HepG2 (cell line): ENCODE results near the gene DYNC2H1. TPM values are rescaled to one million over a fixed set of nuclear protein-coding genes. Genes with fewer than 3 reads are reported as not detected.
A peak's percentile ranks its signal among the peaks of the same experiment; 100 is the strongest.

Experiments
- ATAC-seq: fragments of 200-7000 bp; cut with Tn5 transposase; 3 replicates; pipeline ENCODE4 v1.9.1; 2020; ENCODE audit warnings: mild to moderate bottlenecking, moderate library complexity
- BruUV-seq: library from RNA; stranded (reverse); fragments of 400-500 nt; replicated peaks from 2 replicates; lab custom pipeline; 2021; lab: Mats Ljungman, UMichigan
- CTCF ChIA-PET: fragments of 300-600 bp; formaldehyde crosslinking; extraction: SDS; loops from one replicate; lab custom pipeline; 2021; ENCODE audit warnings: low total read pairs, inconsistent platforms, low intra/inter-chr PET ratio; lab: Yijun Ruan, JAX
- POLR2A ChIA-PET: fragments of 350-600 bp; sonication (Branson Sonifier 250); formaldehyde crosslinking; loops from one replicate; lab custom pipeline; 2020; ENCODE audit warnings: antibody characterized with exemption, inconsistent platforms; lab: Yijun Ruan, JAX
- DNase-seq: peaks from one replicate; pipeline ENCODE4 v3.0.0-alpha.2; 2015; ENCODE audit warnings: low spot score
- FAIRE-seq: peaks from 3 replicates; lab custom pipeline; 2011; peaks lifted over from hg19 to GRCh38; lab: Jason Lieb, UNC
- H2AFZ ChIP-seq: one replicate; pipeline ENCODE4 v1.6.1; 2011; ENCODE audit warnings: low read length, inconsistent platforms
- H3K27ac ChIP-seq: fragments of 300-600 bp; 3 replicates; pipeline ENCODE4 v1.8.0; 2011; ENCODE audit warnings: mixed run types, mild to moderate bottlenecking, mixed read lengths, low read length, inconsistent platforms; ENCODE audit not compliant: insufficient read depth; ENCODE audit errors: extremely low read length
- H3K27me3 ChIP-seq, 2 experiments: fragments of 200-600 bp in 1 of 2; 2 replicates in 1 of 2; 3 replicates in 1 of 2; pipeline versions ENCODE4 v1.6.0 to v1.8.0; 2011; ENCODE audit warnings: low read length in 2 of 2, mild to moderate bottlenecking in 2 of 2, moderate library complexity in 2 of 2, inconsistent platforms in 1 of 2; ENCODE audit not compliant: insufficient read depth in 2 of 2, control insufficient read depth in 1 of 2
- H3K36me3 ChIP-seq, 2 experiments: fragments of 200-600 bp in 1 of 2; replicated peaks in 1 of 2; 2 replicates in 1 of 2; 3 replicates in 1 of 2; pipeline versions ENCODE4 v1.5.1 to v1.8.0; 2011; ENCODE audit warnings: low read length in 2 of 2, inconsistent platforms in 1 of 2; ENCODE audit not compliant: insufficient read depth in 2 of 2, control insufficient read depth in 1 of 2
- H3K4me1 ChIP-seq: 2 replicates; pipeline ENCODE4 v1.5.1; 2012; ENCODE audit warnings: low read length, inconsistent platforms; ENCODE audit not compliant: insufficient read depth
- H3K4me2 ChIP-seq: 2 replicates; pipeline ENCODE4 v1.6.0; 2011; ENCODE audit warnings: low read depth, low read length, inconsistent platforms
- H3K4me3 ChIP-seq, 3 experiments: fragments of 200-600 bp in 1 of 3; sonication (generic), shearing (Covaris generic) in 1 of 3; replicated peaks in 1 of 3; 2 replicates each; pipeline ENCODE4 v1.5.1; 2011 to 2016; ENCODE audit warnings: low read length in 3 of 3, inconsistent platforms in 2 of 3, low read depth in 2 of 3, mild to moderate bottlenecking in 2 of 3, control low read depth in 1 of 3, mixed read lengths in 1 of 3; ENCODE audit not compliant: insufficient read depth in 1 of 3
- H3K79me2 ChIP-seq: one replicate; pipeline ENCODE4 v1.6.1; 2011; ENCODE audit warnings: low read length, inconsistent platforms; ENCODE audit not compliant: insufficient read depth
- H3K9ac ChIP-seq: 2 replicates; pipeline ENCODE4 v1.6.0; 2011; ENCODE audit warnings: mild to moderate bottlenecking, low read depth, low read length, inconsistent platforms; ENCODE audit not compliant: insufficient read depth
- H3K9me3 ChIP-seq: 2 replicates; pipeline ENCODE4 v1.5.1; 2012; ENCODE audit warnings: mild to moderate bottlenecking, low read length
- H4K20me1 ChIP-seq: 2 replicates; pipeline ENCODE4 v1.6.0; 2011; ENCODE audit warnings: inconsistent platforms, mild to moderate bottlenecking, low read length, moderate library complexity; ENCODE audit not compliant: insufficient read depth
- MAFF ChIP-seq: IDR thresholded peaks from 2 replicates; pipeline ENCODE4 v1.6.1; 2011; ENCODE audit warnings: low read depth, low read length, improper control_type of control experiment
- MAFK ChIP-seq, 2 experiments: IDR thresholded peaks in 1 of 2; conservative IDR thresholded peaks in 1 of 2; 2 replicates each; pipeline ENCODE4 v1.6.1; 2011; ENCODE audit warnings: improper control_type of control experiment in 2 of 2, low read length in 2 of 2
- in situ Hi-C: cut with HindIII; loops from 2 replicates; pipeline ENCODE4 v1.10.0; 2017; ENCODE audit warnings: low pct_unique_long_range_greater_than_20kb; ENCODE audit not compliant: extremely low pct_ligation_motif_present
- intact Hi-C: fragments of 100-400 bp; cut with micrococcal nuclease; formaldehyde crosslinking; loops from one replicate; pipeline ENCODE4 v1.10.0; 2022; ENCODE audit not compliant: unreplicated experiment
- polyA plus RNA-seq, 8 experiments: library from polyadenylated mRNA; depleted of rRNA in 3 of 8; stranded (reverse) in 7 of 8; unstranded in 1 of 8; fragments of >200 nt; fragmentation: Illumina TruSeq in 4 of 8; extraction: Trizol in 4 of 8; gene quantifications; 2 replicates each; pipeline versions ENCODE4 v1.2.1 to v1.2.3, GENCODE V29; 2011 to 2016; ENCODE audit warnings: low read depth in 4 of 8, missing spikeins in 1 of 8, mixed read lengths in 1 of 8; ENCODE audit not compliant: insufficient read depth in 1 of 8
- total RNA-seq, 5 experiments: library from RNA; depleted of rRNA; stranded (reverse); fragments of >200 nt; fragmentation: Illumina TruSeq; extraction: Trizol; gene quantifications; 2 replicates each; pipeline ENCODE4 v1.2.3, GENCODE V29; 2016; ENCODE audit warnings: low read depth in 1 of 5
- TF ChIP-seq, protein P1 (sequence below): sonication (generic); formaldehyde crosslinking; IDR thresholded peaks from 2 replicates; pipeline ENCODE4 v1.4.0; 2020; ENCODE audit warnings: mild to moderate bottlenecking, missing genetic modification reagents

Gene DYNC2H1
- total and polyA plus RNA-seq, 2 of the 13 experiments (the other 11 are each of a cell fraction or from before 2014, with no cell fraction given) = 0.49 to 0.66 TPM

GRCh38 chr11:103254123-103254522, 144.9 kb downstream of the DYNC2H1 start:
- ChIA-PET CTCF (no interaction called here), POLR2A (no interaction called here)
- no peaks in the 10 kb centered on the region for H3K9me3 ChIP-seq
- H3K4me3 ChIP-seq = no peak overlapping the region
- H4K20me1 ChIP-seq = no peaks in the 10 kb centered on the region
- in situ Hi-C loops (no loop called here), intact Hi-C loops (no loop called here)
- H3K27ac ChIP-seq = no peak overlapping the region
- no peaks in the 10 kb centered on the region for H3K27me3 ChIP-seq
- no peaks in the 10 kb centered on the region for H3K36me3 ChIP-seq
- 0 out of 2 replicates have a peak, but pooled peaks have one; percentile 23 for TF ChIP-seq MAFF
- peak; percentile 24 to 65; a peak in 3 of 4 replicates for TF ChIP-seq MAFK (conservative IDR thresholded peaks at IDR 0.05 in 1 of 2, IDR thresholded peaks at IDR 0.05 in 1 of 2; ENCODE audit: low read length in 2 of 2)
- TF ChIP-seq, protein P1, sequence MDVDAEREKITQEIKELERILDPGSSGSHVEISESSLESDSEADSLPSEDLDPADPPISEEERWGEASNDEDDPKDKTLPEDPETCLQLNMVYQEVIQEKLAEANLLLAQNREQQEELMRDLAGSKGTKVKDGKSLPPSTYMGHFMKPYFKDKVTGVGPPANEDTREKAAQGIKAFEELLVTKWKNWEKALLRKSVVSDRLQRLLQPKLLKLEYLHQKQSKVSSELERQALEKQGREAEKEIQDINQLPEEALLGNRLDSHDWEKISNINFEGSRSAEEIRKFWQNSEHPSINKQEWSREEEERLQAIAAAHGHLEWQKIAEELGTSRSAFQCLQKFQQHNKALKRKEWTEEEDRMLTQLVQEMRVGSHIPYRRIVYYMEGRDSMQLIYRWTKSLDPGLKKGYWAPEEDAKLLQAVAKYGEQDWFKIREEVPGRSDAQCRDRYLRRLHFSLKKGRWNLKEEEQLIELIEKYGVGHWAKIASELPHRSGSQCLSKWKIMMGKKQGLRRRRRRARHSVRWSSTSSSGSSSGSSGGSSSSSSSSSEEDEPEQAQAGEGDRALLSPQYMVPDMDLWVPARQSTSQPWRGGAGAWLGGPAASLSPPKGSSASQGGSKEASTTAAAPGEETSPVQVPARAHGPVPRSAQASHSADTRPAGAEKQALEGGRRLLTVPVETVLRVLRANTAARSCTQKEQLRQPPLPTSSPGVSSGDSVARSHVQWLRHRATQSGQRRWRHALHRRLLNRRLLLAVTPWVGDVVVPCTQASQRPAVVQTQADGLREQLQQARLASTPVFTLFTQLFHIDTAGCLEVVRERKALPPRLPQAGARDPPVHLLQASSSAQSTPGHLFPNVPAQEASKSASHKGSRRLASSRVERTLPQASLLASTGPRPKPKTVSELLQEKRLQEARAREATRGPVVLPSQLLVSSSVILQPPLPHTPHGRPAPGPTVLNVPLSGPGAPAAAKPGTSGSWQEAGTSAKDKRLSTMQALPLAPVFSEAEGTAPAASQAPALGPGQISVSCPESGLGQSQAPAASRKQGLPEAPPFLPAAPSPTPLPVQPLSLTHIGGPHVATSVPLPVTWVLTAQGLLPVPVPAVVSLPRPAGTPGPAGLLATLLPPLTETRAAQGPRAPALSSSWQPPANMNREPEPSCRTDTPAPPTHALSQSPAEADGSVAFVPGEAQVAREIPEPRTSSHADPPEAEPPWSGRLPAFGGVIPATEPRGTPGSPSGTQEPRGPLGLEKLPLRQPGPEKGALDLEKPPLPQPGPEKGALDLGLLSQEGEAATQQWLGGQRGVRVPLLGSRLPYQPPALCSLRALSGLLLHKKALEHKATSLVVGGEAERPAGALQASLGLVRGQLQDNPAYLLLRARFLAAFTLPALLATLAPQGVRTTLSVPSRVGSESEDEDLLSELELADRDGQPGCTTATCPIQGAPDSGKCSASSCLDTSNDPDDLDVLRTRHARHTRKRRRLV = no peak
- H2AFZ ChIP-seq = no peak overlapping the region
- no TSS peak for BruUV-seq
- DNase-seq (no peak), ATAC-seq (no peak), FAIRE-seq (no peak)
- no peak overlapping the region for H3K9ac ChIP-seq
- H3K79me2 ChIP-seq = no peaks in the 10 kb centered on the region
- no peak overlapping the region for H3K4me2 ChIP-seq
- H3K4me1 ChIP-seq = no peaks in the 10 kb centered on the region
